Effector memory CD8-positive, alpha-beta T cell (primary cell): ENCODE results near the gene THOC7.

Experiments
- ATAC-seq: fragments of 150-1000 bp; cut with Tn5 transposase; replicated peaks from 2 replicates; pipeline ENCODE4 v1.10.0; 2021; ENCODE audit warnings: mild to moderate bottlenecking, moderate library complexity
- DNase-seq, 3 experiments: peaks; one replicate each; pipeline ENCODE4 v3.0.0; 2021
- H3K27ac Mint-ChIP-seq, 2 donors: one replicate each; pipeline ENCODE4 v1.8.0; 2022; ENCODE audit warnings: mild to moderate bottlenecking in 2 of 2, mixed read lengths in 2 of 2, moderate library complexity in 2 of 2
- H3K27me3 Mint-ChIP-seq, 2 donors: one replicate each; pipeline ENCODE4 v1.8.0; 2022; ENCODE audit warnings: mixed read lengths in 2 of 2
- H3K36me3 Mint-ChIP-seq: one replicate; pipeline ENCODE4 v1.8.0; 2022; ENCODE audit warnings: mild to moderate bottlenecking, moderate library complexity, mixed read lengths; ENCODE audit not compliant: insufficient read depth
- H3K4me1 Mint-ChIP-seq, 2 donors: one replicate each; pipeline ENCODE4 v1.8.0; 2022; ENCODE audit warnings: low read depth in 2 of 2, mixed read lengths in 2 of 2
- H3K4me3 Mint-ChIP-seq, 2 donors: one replicate each; pipeline ENCODE4 v1.8.0; 2022; ENCODE audit warnings: mild to moderate bottlenecking in 2 of 2, mixed read lengths in 2 of 2, moderate library complexity in 2 of 2
- H3K9me3 Mint-ChIP-seq, 2 donors: one replicate each; pipeline ENCODE4 v1.8.0; 2022; ENCODE audit warnings: mixed read lengths in 2 of 2

Gene THOC7

DNA sequence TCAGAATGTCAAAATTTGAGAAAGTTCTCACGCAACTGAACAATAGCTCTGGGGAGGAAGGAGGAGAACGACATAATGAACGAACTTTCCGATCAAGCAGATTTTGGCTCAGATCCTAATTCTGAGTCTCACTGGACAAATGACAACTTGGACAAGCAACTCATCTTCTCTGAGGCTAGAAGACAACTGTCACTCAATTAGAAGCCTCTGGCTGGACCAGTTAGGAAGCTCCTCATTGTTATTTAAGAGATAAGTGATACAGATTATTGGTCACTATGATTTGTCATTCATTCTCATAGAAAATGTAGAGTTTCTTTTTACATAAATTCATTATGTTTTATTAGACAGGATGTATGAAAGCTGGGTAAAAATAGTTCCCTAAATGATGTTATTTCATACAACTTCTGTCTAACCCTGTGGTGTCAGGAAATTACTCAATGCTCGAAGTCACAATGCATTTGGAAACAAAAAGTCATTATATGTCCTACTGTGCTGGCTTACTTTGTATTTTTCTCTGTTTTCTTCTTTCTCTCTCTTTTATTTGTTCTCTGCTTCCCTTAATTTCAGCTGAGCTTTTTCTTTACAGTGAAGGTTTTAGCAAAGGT, 55.5 kb downstream of the THOC7 start:
- ATAC-seq, result no peak
- Mint-ChIP-seq H3K27me3 (no peaks in the 10 kb centered on the region), H3K9me3 (no peaks in the 10 kb centered on the region), H3K4me1 (no peaks in the 10 kb centered on the region), H3K4me3 (no peak overlapping the region), H3K27ac (no peak overlapping the region), H3K36me3 (no peaks in the 10 kb centered on the region)
- no peak for DNase-seq

DNA sequence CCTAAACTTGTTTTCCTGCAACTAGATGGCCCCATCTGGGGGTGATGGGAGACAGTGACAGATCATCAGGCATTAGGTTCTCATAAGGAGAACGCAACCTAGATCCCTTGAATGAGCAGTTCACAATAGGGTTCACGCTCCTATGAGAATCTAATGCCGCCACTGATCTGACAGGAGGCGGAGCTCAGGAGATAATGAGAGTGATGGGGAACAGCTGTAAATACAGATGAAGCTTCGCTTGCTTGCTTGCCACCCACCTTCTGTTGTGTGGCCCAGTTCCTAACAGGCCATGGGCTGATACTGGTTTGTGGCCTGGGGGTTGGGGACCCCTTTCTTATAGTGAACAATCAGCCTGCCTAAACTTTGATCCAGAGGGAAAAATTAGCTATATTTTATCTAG, 59.7 kb downstream of the THOC7 start:
- Mint-ChIP-seq H3K4me3 (no peak overlapping the region), H3K36me3 (no peaks in the 10 kb centered on the region), H3K27ac (no peak overlapping the region), H3K9me3 (no peaks in the 10 kb centered on the region), H3K4me1 (no peaks in the 10 kb centered on the region), H3K27me3 (no peaks in the 10 kb centered on the region)
- ATAC-seq (no peak), DNase-seq (no peak)

DNA sequence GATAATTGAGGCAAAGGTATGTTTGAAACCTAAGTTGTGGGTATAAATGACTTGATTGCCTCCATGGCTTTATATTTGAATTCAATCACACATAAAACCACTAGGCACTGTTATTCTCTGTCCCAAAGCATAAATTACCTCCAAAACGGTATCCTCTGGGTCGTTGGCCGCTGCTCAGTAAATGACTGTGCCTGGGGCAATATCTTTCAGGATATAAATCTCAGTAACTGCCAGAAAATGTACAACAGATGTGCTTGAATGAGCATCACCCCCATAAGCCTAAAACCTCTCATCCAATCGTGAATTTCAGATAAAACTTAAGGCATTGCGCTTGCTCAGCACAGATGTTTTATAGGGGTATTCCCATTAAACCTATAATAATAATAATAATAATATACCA, 63.5 kb downstream of the THOC7 start:
- DNase-seq, result no peak
- Mint-ChIP-seq H3K36me3 (no peaks in the 10 kb centered on the region), H3K9me3 (no peaks in the 10 kb centered on the region), H3K4me1 (no peaks in the 10 kb centered on the region), H3K4me3 (no peak overlapping the region), H3K27ac (no peak overlapping the region), H3K27me3 (peaks cover 0 to 7% of the 10 kb centered on the region in 2 donors)
- no peak for ATAC-seq

DNA sequence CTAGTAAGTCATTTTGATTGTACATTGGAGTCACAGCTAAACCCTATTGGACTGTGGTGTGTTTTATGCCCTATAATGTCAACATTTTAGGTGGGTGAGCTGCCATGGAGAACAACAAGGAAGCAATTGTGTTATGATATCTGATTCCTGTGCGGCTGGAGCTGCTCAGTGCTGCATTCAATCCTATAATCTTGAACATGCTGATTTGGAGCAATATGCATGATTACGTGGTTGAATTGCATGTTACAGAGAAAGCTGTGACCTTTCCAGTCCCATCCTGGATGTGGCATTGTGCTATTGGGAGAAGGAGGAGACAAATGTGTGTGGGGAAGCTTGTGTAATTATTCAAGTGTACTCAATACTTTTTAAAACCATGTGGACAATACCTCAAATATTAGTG, 64.7 kb downstream of the THOC7 start:
- no peak overlapping the region for H3K4me3 Mint-ChIP-seq
- H3K4me1 Mint-ChIP-seq, result no peaks in the 10 kb centered on the region
- no peak overlapping the region for H3K27ac Mint-ChIP-seq
- no peaks in the 10 kb centered on the region for H3K9me3 Mint-ChIP-seq
- no peak for DNase-seq
- peaks cover 0 to 7% of the 10 kb centered on the region in 2 donors for H3K27me3 Mint-ChIP-seq
- no peaks in the 10 kb centered on the region for H3K36me3 Mint-ChIP-seq
- ATAC-seq, result no peak

DNA sequence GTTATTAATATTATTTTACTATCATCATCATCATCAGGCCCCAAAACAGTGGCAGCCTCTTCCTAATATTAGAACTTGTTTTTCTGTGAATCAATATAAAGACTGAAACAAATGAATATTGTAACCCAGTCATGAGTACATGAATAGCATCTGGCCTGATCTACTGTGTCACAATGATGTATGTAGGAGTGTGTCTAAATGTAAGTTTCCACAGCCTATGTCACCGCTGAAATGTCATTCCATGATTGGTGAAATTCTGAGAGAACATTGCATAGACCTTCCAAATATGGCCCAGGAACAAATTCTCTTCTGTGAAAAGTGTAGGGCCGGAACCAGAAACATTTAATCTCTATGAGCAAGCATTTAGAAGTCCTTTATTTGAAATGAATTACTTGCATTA, 65.1 kb downstream of the THOC7 start:
- H3K36me3 Mint-ChIP-seq, result no peaks in the 10 kb centered on the region
- H3K27me3 Mint-ChIP-seq, result peaks cover 0 to 7% of the 10 kb centered on the region in 2 donors
- ATAC-seq (no peak), DNase-seq (no peak)
- H3K9me3 Mint-ChIP-seq, result no peaks in the 10 kb centered on the region
- no peaks in the 10 kb centered on the region for H3K4me1 Mint-ChIP-seq
- no peak overlapping the region for H3K4me3 Mint-ChIP-seq
- no peak overlapping the region for H3K27ac Mint-ChIP-seq

DNA sequence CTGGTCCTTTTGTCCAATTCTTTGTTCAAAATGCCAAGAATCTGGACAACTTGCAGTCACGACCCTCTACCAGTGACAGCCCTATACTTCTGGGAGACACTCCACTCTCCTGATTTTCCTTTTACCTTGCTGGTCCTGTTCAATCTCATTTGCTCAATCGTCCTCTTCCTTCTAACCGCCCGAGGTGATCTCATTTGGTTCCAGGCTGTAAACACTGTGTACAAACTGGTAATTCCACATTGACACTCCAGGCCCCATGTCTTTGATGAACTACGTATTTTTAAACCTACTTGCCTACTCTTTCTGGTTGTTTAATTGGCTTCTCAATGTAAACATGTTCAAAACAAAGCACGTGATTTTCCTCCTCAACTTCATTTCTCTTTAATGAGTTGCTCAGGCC, 68.2 kb downstream of the THOC7 start:
- Mint-ChIP-seq H3K27ac (no peak overlapping the region), H3K36me3 (no peaks in the 10 kb centered on the region), H3K9me3 (no peaks in the 10 kb centered on the region), H3K27me3 (peaks cover 0 to 7% of the 10 kb centered on the region in 2 donors), H3K4me3 (no peak overlapping the region), H3K4me1 (no peaks in the 10 kb centered on the region)
- no peak for DNase-seq
- ATAC-seq, result no peak

DNA sequence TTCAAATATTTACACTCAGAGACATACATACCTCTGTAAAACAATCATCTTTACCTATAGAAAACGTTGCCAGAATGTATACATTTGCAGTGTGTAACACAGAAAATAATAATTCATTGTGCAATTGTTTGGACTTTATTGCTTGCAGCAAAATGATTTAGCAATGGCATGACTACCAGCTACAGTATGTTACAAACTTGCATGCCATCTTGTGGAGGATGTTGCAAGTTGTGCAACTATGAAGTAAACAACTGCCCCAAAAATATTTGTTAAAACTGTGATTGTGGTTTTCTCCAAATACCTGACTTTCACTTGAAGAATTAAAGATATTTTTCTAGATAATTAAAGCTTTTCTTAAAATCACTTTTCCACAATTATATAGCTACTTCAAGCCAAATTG, 71.6 kb downstream of the THOC7 start:
- H3K9me3 Mint-ChIP-seq, result no peaks in the 10 kb centered on the region
- peaks cover 9 to 24% of the 10 kb centered on the region in 2 donors for H3K27me3 Mint-ChIP-seq
- H3K36me3 Mint-ChIP-seq, result no peaks in the 10 kb centered on the region
- H3K4me1 Mint-ChIP-seq, result no peaks in the 10 kb centered on the region
- ATAC-seq, result no peak
- no peak overlapping the region for H3K27ac Mint-ChIP-seq
- no peak overlapping the region for H3K4me3 Mint-ChIP-seq
- no peak for DNase-seq
